Heart right ventricle (tissue), 16 donors: ENCODE results near the gene PIK3CB. TPM values are rescaled to one million over a fixed set of nuclear protein-coding genes. Genes with fewer than 3 reads are reported as not detected.
A peak's percentile ranks its signal among the peaks of the same experiment; 100 is the strongest.
"Not testable (repeated sequence)": the region's sequence is repeated elsewhere in the genome, so short reads cannot be mapped to it uniquely, and the experiment has no call there.

ENCODE experiments used
- ATAC-seq, 8 donors: fragments of 200-7000 bp; cut with Tn5 transposase; one replicate each; pipeline ENCODE4 v1.9.1; 2020; ENCODE audit warnings: mild to moderate bottlenecking in 8 of 8, moderate library complexity in 8 of 8, moderate number of reproducible peaks in 1 of 8
- DNase-seq, 2 donors: peaks; one replicate each; pipeline ENCODE4 v3.0.0-alpha.2; 2020
- H3K27ac ChIP-seq, 10 donors: fragments of 200-600 bp; sonication (generic) in 2 of 10; one replicate each; pipeline versions ENCODE4 v1.5.0 to v1.8.0; 2020 to 2022; ENCODE audit warnings: mild to moderate bottlenecking in 3 of 10
- H3K27me3 ChIP-seq, 7 donors: fragments of 200-600 bp; one replicate each; pipeline ENCODE4 v1.8.0; 2021 to 2022; ENCODE audit warnings: mild to moderate bottlenecking in 2 of 7
- H3K36me3 ChIP-seq, 9 donors: fragments of 200-600 bp; sonication (generic) in 1 of 9; one replicate each; pipeline versions ENCODE4 v1.5.0 to v1.8.0; 2020 to 2022; ENCODE audit warnings: mild to moderate bottlenecking in 2 of 9
- H3K4me1 ChIP-seq, 9 donors: fragments of 200-600 bp; sonication (generic) in 1 of 9; one replicate each; pipeline versions ENCODE4 v1.5.0 to v1.8.0; 2020 to 2022; ENCODE audit warnings: mild to moderate bottlenecking in 4 of 9
- H3K4me3 ChIP-seq, 10 donors: fragments of 200-600 bp; sonication (generic) in 2 of 10; one replicate each; pipeline versions ENCODE4 v1.5.0 to v1.8.0; 2020 to 2022; ENCODE audit warnings: mild to moderate bottlenecking in 7 of 10, moderate library complexity in 2 of 10
- H3K9me3 ChIP-seq, 11 donors: fragments of 200-600 bp in 10 of 11; sonication (generic) in 2 of 11; one replicate each; pipeline versions ENCODE4 v1.5.0 to v1.8.0; 2013 to 2022; ENCODE audit warnings: mild to moderate bottlenecking in 2 of 11, control low read depth in 1 of 11, moderate library complexity in 1 of 11
- CTCF ChIP-seq, 9 donors: fragments of 200-600 bp; sonication (generic) in 2 of 9; IDR thresholded peaks; one replicate each; pipeline versions ENCODE4 v1.5.0 to v1.8.0; 2021 to 2022; ENCODE audit warnings: antibody characterized with exemption in 9 of 9, mild to moderate bottlenecking in 5 of 9, moderate library complexity in 1 of 9
- WGBS, 2 donors: extraction: QIAGEN DNeasy Blood & Tissue Kit; methylation state at CpG; one replicate each; pipeline ENCODE4 v1.1.7; 2013; ENCODE audit warnings: inconsistent platforms in 1 of 2; 5-methylcytosine and 5-hydroxymethylcytosine counted together
- intact Hi-C, 10 donors: fragments of 100-400 bp; cut with DNase I; formaldehyde crosslinking; loops; one replicate each; pipeline versions ENCODE4 v1.11.1 to v1.14.2; 2022
- polyA plus RNA-seq, 2 donors: library from polyadenylated mRNA; stranded (reverse); fragments of 200-250 nt; gene quantifications; one replicate each; pipeline ENCODE4 v1.2.3, GENCODE V29; 2013
- total RNA-seq, 10 donors: library from RNA; stranded (reverse); fragmentation: NEBNext Ultra II Directional in 3 of 10; extraction: Animal tissue kit (Norgen Biotek cat#: 25700) in 3 of 10; gene quantifications; one replicate each; pipeline versions ENCODE4 v1.2.1 to v1.2.4, GENCODE V29; 2021 to 2023
- donor health status: Arrhythmogenic right ventricular cardiomyopathy.
- donor health status: ischemic (EF 13 %, LVEDD 7.1; RV severe dilation, severe dysfunction).
- donor health status: healthy with polysubstance abuse.
- donor health status: DM: no; HTN: yes; CAD: no.
- donor health status: DM: no; HTN: no; CAD: no.
- donor health status: ischemic (EF 25% LVEDD 6.9; RV normal size, moderate dysfunction).
- donor health status: ischemic (EF 25% LVEDD 5.7; RV mildly dilated, moderate dysfunction).
- donor health status: healthy.
- donor health status: DM: yes; HTN: yes; CAD: no.
- donor health status: Ischemic cardiomyopathy.
- donor health status: ischemic (EF 35%, LVEDD 5.7; RV mildly dilated, moderate dysfunction).
- donor health status: nonischemic (EF 11% LVEDD 7.7; RV severe dilation, severe dysfunction).
- donor health status: DM: yes; HTN: yes; CAD: no.
- donor health status: PGD.
- donor health status: ischemic (EF 29% LVEDD 5.4; RV normal size, mild dysfunction).
- donor health status: nonischemic (EF 23%, LVEDD 6.1; RV moderate dilation, normal function).

PIK3CB gene
- total and polyA plus RNA-seq, 12 donors: 8.1 to 45.7 (median 29.3) TPM

GRCh38 chr3:138835397-138835757 lies 649 bp upstream of the PIK3CB start:
- H3K27ac ChIP-seq: peak overlapping the region; percentile 81 to 96 (median 94)
- DNase-seq: no peak
- intact Hi-C loops: loop anchor here in 7 of 10 donors (1.0 to 10.0 kb wide), 7 partner anchors 79 to 141 kb away; no protein-coding TSS in a partner anchor
- WGBS, 2 donors: 53 to 60% methylated on average over 4 of the region's 4 CpGs
- no peak for TF ChIP-seq CTCF (IDR thresholded peaks at IDR 0.05)
- no peaks in the 10 kb centered on the region for H3K27me3 ChIP-seq
- H3K4me1 ChIP-seq: peaks cover 5 to 23% (median 14%) of the 10 kb centered on the region in 9 donors
- H3K36me3 ChIP-seq: no peaks in the 10 kb centered on the region
- peak overlapping the region; percentile 15 to 99 (median 88) for H3K4me3 ChIP-seq
- ATAC-seq: peak in 1 of 8 donors; percentile 3
- peaks cover 0 to 3% (median 0%) of the 10 kb centered on the region in 11 donors for H3K9me3 ChIP-seq

GRCh38 chr3:138833899-138834595 lies 681 bp downstream of the PIK3CB start:
- Histone ChIP-seq H3K4me3 (peak overlapping the region; percentile 70 to 99 (median 88)), H3K27me3 (no peaks in the 10 kb centered on the region), H3K4me1 (peaks cover 5 to 23% (median 14%) of the 10 kb centered on the region in 9 donors), H3K36me3 (no peaks in the 10 kb centered on the region), H3K9me3 (peaks cover 0 to 3% (median 0%) of the 10 kb centered on the region in 11 donors), H3K27ac (peak overlapping the region; percentile 81 to 96 (median 94))
- 0% methylated on average over 43 of the region's 43 CpGs for WGBS, 2 donors
- peak in 6 of 9 donors; percentile 9 to 57 (median 44) for TF ChIP-seq CTCF (IDR thresholded peaks at IDR 0.05)
- intact Hi-C loops: loop anchor here in 9 of 10 donors (1.0 to 10.0 kb wide), 8 partner anchors 57 to 139 kb away; no protein-coding TSS in a partner anchor
- ATAC-seq (peak in 7 of 8 donors; percentile 48 to 68 (median 59)), DNase-seq (peak; percentile 52 to 66)

- DNase-seq, ATAC-seq: not testable (repeated sequence)
- 96 to 97% methylated on average over 27 of the region's 27 CpGs for WGBS, 2 donors
Measured at GRCh38 chr3:138832473-138833057, 2.2 kb downstream of the PIK3CB start.

GRCh38 chr3:138829886-138830510 lies 4.7 kb downstream of the PIK3CB start:
- 97% methylated on average over 15 of the region's 15 CpGs for WGBS, 2 donors
- intact Hi-C loops: loop anchor here in 7 of 10 donors (5.0 to 10.0 kb wide), 6 partner anchors 53 to 135 kb away; no protein-coding TSS in a partner anchor
- no peak for ATAC-seq

More at GRCh38 chr3:138832473-138833057, 2.2 kb downstream of the PIK3CB start:
- H3K9me3 ChIP-seq, H3K27me3 ChIP-seq, H3K36me3 ChIP-seq: not testable (repeated sequence)
- Histone ChIP-seq H3K4me1 (peaks cover 5 to 23% (median 14%) of the 10 kb centered on the region in 9 donors), H3K27ac (peak overlapping the region in 2 of 10 donors; percentile 92 to 96), H3K4me3 (peak overlapping the region in 1 of 10 donors; percentile 74)
- intact Hi-C loops: loop anchor here in 6 of 10 donors (5.0 to 10.0 kb wide), 6 partner anchors 55 to 138 kb away; no protein-coding TSS in a partner anchor

More at GRCh38 chr3:138829886-138830510, 4.7 kb downstream of the PIK3CB start:
- no peak overlapping the region for H3K27ac ChIP-seq
- peaks cover 0 to 23% (median 8%) of the 10 kb centered on the region in 9 donors for H3K4me1 ChIP-seq
- H3K36me3 ChIP-seq: peaks cover 0 to 10% (median 0%) of the 10 kb centered on the region in 9 donors
- peaks cover 0 to 3% (median 0%) of the 10 kb centered on the region in 11 donors for H3K9me3 ChIP-seq
- TF ChIP-seq CTCF (IDR thresholded peaks at IDR 0.05): no peak
- no peak overlapping the region for H3K4me3 ChIP-seq
- DNase-seq: no peak
- H3K27me3 ChIP-seq: no peaks in the 10 kb centered on the region
